Psoas muscle (tissue), 8 donors: Measurements from ENCODE around the gene RPGRIP1L. TPM values are rescaled to one million over a fixed set of nuclear protein-coding genes. Genes with fewer than 3 reads are reported as not detected.

ENCODE experiments used
- ATAC-seq, 4 donors: fragments of 200-7000 bp; cut with Tn5 transposase; one replicate each; pipeline ENCODE4 v1.9.1; 2020; ENCODE audit warnings: moderate library complexity in 3 of 4, mild to moderate bottlenecking in 2 of 4
- DNase-seq, 2 donors: peaks; one replicate each; pipeline ENCODE4 v3.0.0-alpha.2; 2020
- H3K27ac ChIP-seq: fragments of 200-600 bp; one replicate; pipeline ENCODE4 v1.8.0; 2022
- H3K27me3 ChIP-seq, 3 donors: fragments of 200-600 bp in 1 of 3; one replicate each; pipeline versions ENCODE4 v1.6.1 to v1.8.0; 2013 to 2022; ENCODE audit warnings: low read length in 2 of 3, mild to moderate bottlenecking in 2 of 3, moderate library complexity in 1 of 3; ENCODE audit not compliant: insufficient read depth in 3 of 3
- H3K36me3 ChIP-seq, 2 donors: fragments of 200-600 bp in 1 of 2; one replicate each; pipeline versions ENCODE4 v1.6.1 to v1.8.0; 2013 to 2022; ENCODE audit warnings: low read depth in 1 of 2, mild to moderate bottlenecking in 1 of 2, moderate library complexity in 1 of 2; ENCODE audit not compliant: insufficient read depth in 1 of 2
- H3K4me1 ChIP-seq: fragments of 200-600 bp; one replicate; pipeline ENCODE4 v1.8.0; 2022
- H3K4me3 ChIP-seq: fragments of 200-600 bp; one replicate; pipeline ENCODE4 v1.8.0; 2022; ENCODE audit warnings: mild to moderate bottlenecking
- H3K9me3 ChIP-seq: fragments of 200-600 bp; one replicate; pipeline ENCODE4 v1.8.0; 2022
- WGBS, 3 donors: extraction: QIAGEN DNeasy Blood & Tissue Kit; methylation state at CpG; one replicate each; pipeline versions ENCODE4 v1.1.6 to v1.1.7; 2013; 5-methylcytosine and 5-hydroxymethylcytosine counted together
- intact Hi-C, 2 donors: fragments of 100-400 bp; cut with DNase I; formaldehyde crosslinking; loops; one replicate each; pipeline versions ENCODE4 v1.11.0 to v1.14.2; 2022
- polyA plus RNA-seq, 3 donors: library from polyadenylated mRNA; stranded (reverse); fragments of 200-250 nt; gene quantifications; one replicate each; pipeline ENCODE4 v1.2.3, GENCODE V29; 2013
- total RNA-seq, 4 donors: library from RNA; stranded (reverse); fragmentation: NEBNext Ultra II Directional in 2 of 4; extraction: Animal tissue kit (Norgen Biotek cat#: 25700) in 2 of 4; gene quantifications; one replicate each; pipeline versions ENCODE4 v1.2.1 to v1.2.4, GENCODE V29; 2021 to 2023
- TF ChIP-seq, protein P1 (sequence below): fragments of 200-600 bp; IDR thresholded peaks from one replicate; pipeline ENCODE4 v1.8.0; 2022; ENCODE audit warnings: antibody characterized with exemption
- donor health status: healthy with polysubstance abuse.
- donor health status: DM: no; HTN: no; CAD: no; lungs with moderate emphysema.
- donor health status: Bipolar disorder and iron deficiency.
- donor health status: healthy.
- donor health status: DM: yes; HTN: yes; CAD: no.
- donor health status: DM: no; HTN: no; CAD: no.
- donor health status: DM: no; HTN: no; CAD: no.
- donor health status: DM: yes; HTN: yes; CAD: no.

Gene RPGRIP1L
- total and polyA plus RNA-seq, 7 donors: 0.81 to 2.6 (median 1.5) TPM

DNA sequence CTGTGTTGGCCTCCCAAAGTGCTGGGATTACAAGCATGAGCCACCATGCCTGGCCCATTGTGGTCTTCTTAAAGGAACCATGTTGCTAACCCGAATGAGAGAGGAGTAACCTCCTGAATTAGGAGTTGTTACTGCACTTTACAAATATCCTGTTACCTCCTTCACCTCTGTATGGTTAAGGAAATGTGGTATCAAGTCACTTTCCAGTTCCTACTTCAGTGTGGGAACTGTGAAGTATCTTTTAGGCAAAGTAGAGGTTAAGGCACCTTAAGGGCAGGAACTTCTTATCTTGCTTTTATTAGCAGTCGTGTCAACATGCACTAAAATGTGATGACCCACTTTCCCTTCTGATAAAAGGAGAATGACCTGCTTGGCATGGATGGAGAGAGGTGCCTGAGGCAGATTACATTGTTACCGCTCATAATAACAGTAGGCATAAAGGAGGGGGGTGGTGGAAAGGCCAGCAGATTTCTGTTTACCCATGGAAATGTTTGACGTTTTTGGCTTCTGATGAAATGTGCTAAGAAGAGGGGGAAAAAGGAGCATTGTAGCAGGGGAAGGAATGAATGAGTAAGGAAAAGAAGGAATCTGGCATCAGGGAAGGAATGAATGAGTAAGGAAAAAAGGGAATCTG, 28.8 kb upstream of the RPGRIP1L start:
- peak in 3 of 4 donors; percentile 67 to 78 (median 68) for ATAC-seq
- 32 to 59% (median 36%) methylated on average over 4 of the region's 4 CpGs for WGBS, 3 donors
- intact Hi-C loops: loop anchor here in 1 of 2 donors (10.0 kb wide), 1 partner anchor 72 kb away; no protein-coding TSS in a partner anchor

GRCh38 chr16:53730693-53731092, 27.0 kb upstream of the RPGRIP1L start:
- Histone ChIP-seq H3K27ac (no peak overlapping the region), H3K36me3 (no peaks in the 10 kb centered on the region), H3K9me3 (no peaks in the 10 kb centered on the region), H3K4me3 (no peak overlapping the region), H3K27me3 (no peaks in the 10 kb centered on the region), H3K4me1 (peaks cover 32% of the 10 kb centered on the region)
- no peak for DNase-seq
- 87 to 91% (median 88%) methylated on average over 3 of the region's 3 CpGs for WGBS, 3 donors
- intact Hi-C loops: loop anchor here in 1 of 2 donors (10.0 kb wide), 1 partner anchor 74 kb away; no protein-coding TSS in a partner anchor
- TF ChIP-seq, protein P1, sequence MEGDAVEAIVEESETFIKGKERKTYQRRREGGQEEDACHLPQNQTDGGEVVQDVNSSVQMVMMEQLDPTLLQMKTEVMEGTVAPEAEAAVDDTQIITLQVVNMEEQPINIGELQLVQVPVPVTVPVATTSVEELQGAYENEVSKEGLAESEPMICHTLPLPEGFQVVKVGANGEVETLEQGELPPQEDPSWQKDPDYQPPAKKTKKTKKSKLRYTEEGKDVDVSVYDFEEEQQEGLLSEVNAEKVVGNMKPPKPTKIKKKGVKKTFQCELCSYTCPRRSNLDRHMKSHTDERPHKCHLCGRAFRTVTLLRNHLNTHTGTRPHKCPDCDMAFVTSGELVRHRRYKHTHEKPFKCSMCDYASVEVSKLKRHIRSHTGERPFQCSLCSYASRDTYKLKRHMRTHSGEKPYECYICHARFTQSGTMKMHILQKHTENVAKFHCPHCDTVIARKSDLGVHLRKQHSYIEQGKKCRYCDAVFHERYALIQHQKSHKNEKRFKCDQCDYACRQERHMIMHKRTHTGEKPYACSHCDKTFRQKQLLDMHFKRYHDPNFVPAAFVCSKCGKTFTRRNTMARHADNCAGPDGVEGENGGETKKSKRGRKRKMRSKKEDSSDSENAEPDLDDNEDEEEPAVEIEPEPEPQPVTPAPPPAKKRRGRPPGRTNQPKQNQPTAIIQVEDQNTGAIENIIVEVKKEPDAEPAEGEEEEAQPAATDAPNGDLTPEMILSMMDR: no peak
- no peak for ATAC-seq

More for the DNA sequence above, 28.8 kb upstream of the RPGRIP1L start:
- no peak overlapping the region for H3K4me3 ChIP-seq
- H3K9me3 ChIP-seq: no peaks in the 10 kb centered on the region
- TF ChIP-seq, protein P1: no peak
- peaks cover 28% of the 10 kb centered on the region for H3K4me1 ChIP-seq
- H3K27ac ChIP-seq: no peak overlapping the region
- no peaks in the 10 kb centered on the region for H3K36me3 ChIP-seq
- H3K27me3 ChIP-seq: no peaks in the 10 kb centered on the region
- DNase-seq: no peak

DNA sequence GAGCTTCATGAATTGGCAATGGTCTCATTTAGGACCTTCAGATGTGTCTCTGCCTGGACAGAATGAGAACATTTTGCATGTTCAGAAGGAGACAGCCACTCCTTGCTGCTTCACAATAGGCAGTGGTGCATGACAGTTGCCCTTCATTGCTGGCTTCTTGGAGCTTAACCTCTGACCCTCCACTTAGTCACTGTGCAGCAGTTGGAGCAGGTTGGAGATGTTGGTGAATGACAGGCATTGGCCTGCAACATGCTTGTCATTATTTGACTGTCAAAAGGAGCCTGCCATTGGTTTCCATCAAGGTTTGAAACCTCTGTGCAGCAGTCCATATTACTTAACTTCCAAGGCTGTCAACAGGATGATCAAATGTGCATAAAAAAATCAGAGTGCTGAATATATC, 23.0 kb upstream of the RPGRIP1L start:
- Histone ChIP-seq H3K27me3 (no peaks in the 10 kb centered on the region), H3K36me3 (no peaks in the 10 kb centered on the region), H3K4me3 (no peak overlapping the region), H3K4me1 (peaks cover 27% of the 10 kb centered on the region), H3K27ac (no peak overlapping the region), H3K9me3 (no peaks in the 10 kb centered on the region)
- intact Hi-C loops: no loop called here
- TF ChIP-seq, protein P1: no peak
- DNase-seq (no peak), ATAC-seq (peak; percentile 57 to 97 (median 90))

GRCh38 chr16:53721017-53721416, 17.4 kb upstream of the RPGRIP1L start:
- intact Hi-C loops: no loop called here
- Histone ChIP-seq H3K9me3 (no peaks in the 10 kb centered on the region), H3K4me3 (no peak overlapping the region), H3K36me3 (no peaks in the 10 kb centered on the region), H3K4me1 (peaks cover 14% of the 10 kb centered on the region), H3K27me3 (no peaks in the 10 kb centered on the region), H3K27ac (no peak overlapping the region)
- TF ChIP-seq, protein P1: no peak
- DNase-seq: no peak
- ATAC-seq: peak in 2 of 4 donors; percentile 28 to 63
- WGBS, 3 donors: 87 to 90% (median 89%) methylated on average over 5 of the region's 5 CpGs

- TF ChIP-seq, protein P1: no peak
- Histone ChIP-seq H3K27ac (no peak overlapping the region), H3K9me3 (no peaks in the 10 kb centered on the region), H3K36me3 (no peaks in the 10 kb centered on the region), H3K4me3 (no peak overlapping the region), H3K27me3 (no peaks in the 10 kb centered on the region), H3K4me1 (peaks cover 25% of the 10 kb centered on the region)
- intact Hi-C loops: no loop called here
- ATAC-seq (no peak), DNase-seq (no peak)
- 90 to 95% (median 94%) methylated on average over 3 of the region's 3 CpGs for WGBS, 3 donors
Observed at GRCh38 chr16:53717577-53717976, 13.9 kb upstream of the RPGRIP1L start.
